GM11168 (cell line): ENCODE results near the gene LYZL1.
"Not testable (repeated sequence)": the region's sequence is repeated elsewhere in the genome, so short reads cannot be mapped to it uniquely, and the experiment has no call there.

ENCODE experiments used
- in situ Hi-C: fragments of 300-500 bp; cut with MboI; formaldehyde crosslinking; loops from one replicate; pipeline ENCODE4 v1.12.0; 2022; ENCODE audit warnings: low sequenced_read_pairs; ENCODE audit not compliant: unreplicated experiment

The LYZL1 gene

DNA sequence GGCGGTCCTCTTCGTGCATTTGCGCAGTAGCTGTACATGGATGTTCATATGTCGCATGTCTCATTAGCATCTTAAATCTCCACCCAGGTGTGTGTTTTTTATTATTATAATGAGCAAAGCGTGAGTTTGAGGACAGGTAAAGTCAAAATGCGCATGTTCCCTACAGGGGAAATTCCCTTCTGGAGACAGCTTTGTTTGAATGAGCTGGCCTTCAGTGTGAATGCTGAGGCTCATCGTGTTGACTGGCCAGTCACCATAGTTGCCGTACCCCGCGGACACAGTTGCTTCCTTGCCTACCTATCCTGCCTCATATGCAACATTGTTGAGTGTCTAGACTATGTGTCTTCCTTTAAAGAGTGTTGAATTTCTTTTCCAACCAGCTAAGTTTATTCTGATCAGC is 13.6 kb downstream of the LYZL1 start:
- in situ Hi-C loops = loop anchor here (10.0 kb wide), 1 partner anchor 638 kb away; no protein-coding TSS in a partner anchor

DNA sequence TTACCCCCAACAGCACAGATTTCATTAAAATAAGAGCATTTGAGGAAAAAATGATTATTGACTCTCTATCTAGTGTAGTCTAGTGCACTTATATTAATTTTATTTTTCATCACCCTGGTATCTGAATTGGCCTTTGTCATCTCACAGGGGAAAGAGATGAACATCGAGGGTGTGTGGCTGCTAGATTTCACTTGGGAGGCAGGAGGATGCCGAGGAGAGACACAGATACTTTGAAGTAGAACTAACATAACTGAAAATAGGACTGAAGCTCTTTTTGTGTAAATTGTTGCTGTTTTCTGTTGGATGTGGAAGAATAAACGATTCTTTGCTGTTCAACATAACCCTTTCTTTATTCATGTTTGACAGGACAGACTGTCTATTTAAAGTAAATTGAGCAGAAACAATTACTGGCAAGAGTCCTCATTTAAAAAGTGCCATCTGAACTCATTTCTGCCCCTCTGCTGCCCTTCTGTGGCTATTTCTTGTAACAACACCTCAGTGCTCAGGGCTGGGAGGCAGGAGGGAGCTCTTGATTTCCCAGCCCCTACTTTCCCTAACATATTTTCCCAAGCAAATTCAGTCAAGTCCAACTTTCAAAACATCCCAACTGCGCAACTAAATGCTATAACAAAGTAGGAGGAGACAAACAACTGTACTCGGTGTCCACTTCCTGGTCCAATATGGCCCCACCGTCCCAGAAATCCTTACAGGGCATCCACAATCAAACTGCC is 15.6 kb downstream of the LYZL1 start:
- in situ Hi-C loops = loop anchor here (10.0 kb wide), 1 partner anchor 640 kb away; no protein-coding TSS in a partner anchor

DNA sequence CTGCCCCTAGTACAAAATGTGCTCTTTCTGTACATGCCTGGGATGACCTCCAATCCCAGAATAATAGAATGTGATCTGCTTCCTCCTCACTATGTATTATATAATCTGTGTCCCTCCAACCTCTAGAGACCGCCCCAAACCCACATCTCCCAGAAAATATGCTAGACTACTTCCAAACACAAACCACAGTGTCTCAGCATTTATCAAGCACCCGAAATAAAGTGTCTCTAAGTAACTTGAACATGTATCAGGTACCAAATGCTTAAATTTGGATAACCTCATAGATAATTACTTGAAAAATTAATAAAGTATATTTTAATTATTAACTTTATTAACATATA is 16.1 kb downstream of the LYZL1 start:
- in situ Hi-C loops = loop anchor here (10.0 kb wide), 1 partner anchor 640 kb away; no protein-coding TSS in a partner anchor

- in situ Hi-C loops = loop anchor here (10.0 kb wide), 1 partner anchor 642 kb away; no protein-coding TSS in a partner anchor
These were observed 17.8 kb downstream of the LYZL1 start for GRCh38 chr10:29306688-29307087.

DNA sequence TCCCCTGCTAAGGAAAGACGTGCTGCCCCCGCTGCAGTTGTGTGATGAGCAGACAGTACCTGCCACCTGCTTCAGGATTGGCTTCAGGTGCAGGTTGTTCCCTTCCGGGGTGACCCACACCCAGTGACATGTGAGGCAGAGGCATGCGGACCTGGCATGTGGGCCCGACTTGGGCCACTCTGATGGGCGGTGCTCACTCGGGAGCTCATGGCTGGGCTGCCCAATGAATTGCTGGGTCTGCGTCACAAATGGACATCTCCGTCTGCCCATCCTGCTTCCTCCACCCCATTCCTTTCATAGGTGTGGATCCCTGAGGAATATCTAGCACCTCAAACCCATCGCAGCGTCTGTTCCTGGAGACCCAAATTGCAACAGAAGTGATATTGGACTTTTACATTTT is 19.3 kb downstream of the LYZL1 start:
- in situ Hi-C loops = loop anchor here (10.0 kb wide), 1 partner anchor 643 kb away; no protein-coding TSS in a partner anchor

DNA sequence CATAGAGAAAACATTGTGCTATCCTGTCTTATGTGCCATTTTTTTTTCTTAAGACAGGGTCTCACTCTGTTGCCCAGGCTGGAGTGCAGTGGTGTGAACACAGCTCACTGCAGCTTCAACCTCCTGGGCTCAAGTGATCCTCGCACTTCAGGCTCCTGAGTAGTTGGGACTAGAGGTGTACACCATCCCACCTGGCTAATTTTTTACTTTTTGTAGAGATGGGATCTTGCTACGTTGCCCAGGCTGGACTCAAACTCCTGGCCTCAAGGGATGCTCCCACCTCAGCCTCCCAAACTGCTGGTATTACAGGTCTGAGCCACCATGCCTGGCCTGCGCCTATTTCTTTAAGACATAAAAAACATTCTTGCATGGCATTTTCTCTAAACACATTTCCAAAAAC is 20.6 kb downstream of the LYZL1 start:
- in situ Hi-C loops = loop anchor here (10.0 kb wide), 1 partner anchor 645 kb away; no protein-coding TSS in a partner anchor

DNA sequence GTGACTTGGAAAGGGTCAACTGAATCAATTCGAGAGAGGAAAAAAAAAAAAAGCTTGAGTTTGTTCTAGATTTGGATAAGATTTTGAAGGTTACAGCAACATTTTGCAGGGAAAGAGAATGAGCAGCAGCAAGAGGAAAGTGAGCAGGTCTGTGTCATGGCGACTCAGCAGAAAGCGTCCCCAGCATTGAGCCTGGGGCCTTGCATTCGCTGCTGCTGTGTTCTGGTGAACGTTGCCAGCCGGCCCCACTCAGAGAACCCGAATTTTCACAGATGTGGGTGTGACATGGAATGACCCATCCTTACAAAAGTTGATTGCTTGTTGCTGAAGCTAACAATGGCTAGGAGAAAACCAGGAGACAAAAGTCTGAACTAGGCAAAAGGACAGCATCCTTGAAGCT is 21.6 kb downstream of the LYZL1 start:
- in situ Hi-C loops = not testable (repeated sequence)

DNA sequence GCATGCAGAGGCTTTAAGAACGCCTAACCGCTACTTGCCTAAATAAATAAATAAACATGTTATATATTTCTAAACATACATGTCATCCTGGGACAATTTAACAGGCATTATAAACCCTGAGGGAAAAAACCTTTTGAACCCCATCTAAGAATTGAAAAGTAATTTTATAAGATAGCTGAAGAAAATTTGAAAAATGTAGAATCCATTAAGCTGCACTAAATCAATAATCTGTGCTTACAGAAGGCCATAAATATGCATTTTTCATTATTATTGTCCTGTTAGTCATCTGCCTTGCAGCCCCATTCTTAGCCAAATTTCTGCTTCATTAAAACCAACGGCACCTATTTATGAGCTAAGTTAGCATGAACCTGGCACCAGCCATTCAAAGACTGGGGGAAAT is 24.2 kb downstream of the LYZL1 start:
- in situ Hi-C loops = no loop called here

DNA sequence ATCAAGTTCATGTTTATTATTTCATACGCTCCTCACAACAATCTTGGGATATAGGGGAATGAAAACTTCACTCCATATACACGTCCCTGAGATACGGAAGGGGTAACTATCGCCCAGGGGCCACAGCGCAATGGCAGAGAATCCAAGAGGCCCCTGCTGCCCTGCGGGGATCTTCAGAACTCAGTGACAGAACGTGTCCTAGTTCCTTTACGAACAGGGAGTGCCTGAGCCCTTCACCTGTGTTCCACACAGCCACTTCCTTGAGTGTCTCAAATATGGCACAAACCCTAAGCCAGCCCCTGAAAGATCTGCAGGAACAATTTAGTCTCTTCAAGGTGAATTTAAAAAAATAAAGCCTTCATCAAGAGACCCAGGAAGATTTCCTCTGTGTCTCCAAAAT is 25.9 kb downstream of the LYZL1 start:
- in situ Hi-C loops = no loop called here

DNA sequence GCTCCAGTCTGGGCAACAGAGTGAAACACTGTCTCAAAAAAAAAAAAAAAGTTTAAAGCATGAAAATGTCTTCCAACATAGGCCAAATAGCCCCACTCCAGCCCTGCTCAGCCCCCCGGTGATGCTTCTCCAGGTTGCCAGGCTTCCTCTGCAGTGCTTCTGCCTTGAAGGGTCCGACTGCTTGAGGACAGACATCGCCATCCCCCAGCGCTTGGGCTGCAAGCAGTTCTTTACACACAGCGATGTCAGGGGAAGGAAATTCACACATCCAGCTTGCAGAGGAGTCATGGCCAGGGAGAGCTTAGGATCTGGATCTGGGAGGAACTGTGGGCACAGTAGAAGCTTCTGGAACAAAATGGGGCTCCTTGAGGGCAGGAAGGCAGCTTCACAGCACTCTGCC is 26.9 kb downstream of the LYZL1 start:
- in situ Hi-C loops = no loop called here

GRCh38 chr10:29316308-29317026 is 27.6 kb downstream of the LYZL1 start:
- in situ Hi-C loops = no loop called here

- in situ Hi-C loops = no loop called here
These were observed 28.2 kb downstream of the LYZL1 start for GRCh38 chr10:29317027-29317420.

DNA sequence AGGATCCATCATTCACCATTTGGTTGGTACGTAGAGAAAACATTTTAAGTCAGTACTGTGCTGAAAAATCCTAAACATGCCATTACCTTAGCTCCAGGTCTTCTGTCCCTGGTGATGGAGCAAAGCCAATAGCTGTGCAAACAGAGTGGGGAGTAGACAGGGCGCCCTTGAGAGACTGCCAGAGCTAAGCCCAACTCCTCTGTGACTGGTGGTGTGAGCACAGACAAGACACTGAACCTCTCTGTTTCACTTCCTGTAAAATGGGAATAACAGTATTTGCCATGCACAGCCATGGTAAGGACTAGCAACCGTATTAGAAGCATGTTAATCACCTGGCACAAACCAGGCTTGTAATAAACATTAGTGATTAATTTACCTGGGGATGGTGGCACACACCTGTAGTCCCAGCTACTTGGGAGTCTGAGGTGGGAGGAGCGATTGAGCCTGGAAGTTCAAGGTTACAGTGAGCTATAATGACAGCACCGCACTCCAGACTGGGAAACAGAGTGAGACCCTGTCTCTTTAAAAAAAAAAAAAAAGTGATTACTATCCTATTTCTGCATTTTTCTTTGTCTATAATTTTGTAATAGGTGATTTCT is 28.7 kb downstream of the LYZL1 start:
- in situ Hi-C loops = no loop called here

DNA sequence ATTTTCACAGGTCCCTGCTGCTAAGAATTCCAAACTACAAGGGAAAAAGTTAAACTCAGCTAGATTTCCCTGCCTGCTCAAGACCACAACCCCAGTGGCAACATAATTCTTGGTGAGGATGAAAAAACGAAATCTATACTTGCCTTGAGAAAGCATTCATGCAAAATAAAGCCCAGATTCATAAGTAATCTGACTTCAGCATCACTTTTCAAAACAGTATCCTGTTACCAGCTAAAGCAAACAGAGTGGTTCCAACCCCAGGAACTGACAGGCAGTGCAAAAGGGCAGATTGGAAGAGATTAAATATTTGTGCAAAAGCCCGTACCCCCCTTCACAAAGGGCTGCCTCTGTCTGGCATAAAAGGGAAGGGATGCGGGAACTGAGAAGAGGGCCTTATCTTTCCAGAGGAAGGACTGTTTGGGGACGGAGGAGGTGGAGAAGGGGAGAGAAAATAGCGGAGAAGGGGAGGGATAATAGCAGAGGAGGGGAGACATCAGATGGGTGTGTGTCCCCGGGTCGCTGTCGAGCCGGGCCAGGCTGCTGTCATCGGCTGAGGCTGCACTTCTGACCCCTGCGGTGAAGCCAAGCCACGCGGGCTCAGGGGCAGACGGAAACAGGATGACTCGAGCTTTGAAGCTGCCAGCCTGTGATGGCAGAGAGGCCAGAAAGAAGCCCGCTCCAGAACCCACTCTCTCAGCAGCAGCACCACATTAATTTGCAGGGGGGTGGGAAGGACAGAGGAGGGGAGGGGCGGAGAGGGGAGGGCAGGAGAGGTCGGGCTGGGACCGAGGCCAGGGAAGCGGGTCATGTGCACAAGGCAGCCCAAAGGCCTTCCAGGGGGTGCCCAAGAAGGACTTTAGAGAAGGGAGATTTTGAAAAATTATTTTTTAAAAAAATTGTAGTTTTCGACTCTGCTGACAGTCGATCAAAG is 29.5 kb downstream of the LYZL1 start:
- in situ Hi-C loops = not testable (repeated sequence)

DNA sequence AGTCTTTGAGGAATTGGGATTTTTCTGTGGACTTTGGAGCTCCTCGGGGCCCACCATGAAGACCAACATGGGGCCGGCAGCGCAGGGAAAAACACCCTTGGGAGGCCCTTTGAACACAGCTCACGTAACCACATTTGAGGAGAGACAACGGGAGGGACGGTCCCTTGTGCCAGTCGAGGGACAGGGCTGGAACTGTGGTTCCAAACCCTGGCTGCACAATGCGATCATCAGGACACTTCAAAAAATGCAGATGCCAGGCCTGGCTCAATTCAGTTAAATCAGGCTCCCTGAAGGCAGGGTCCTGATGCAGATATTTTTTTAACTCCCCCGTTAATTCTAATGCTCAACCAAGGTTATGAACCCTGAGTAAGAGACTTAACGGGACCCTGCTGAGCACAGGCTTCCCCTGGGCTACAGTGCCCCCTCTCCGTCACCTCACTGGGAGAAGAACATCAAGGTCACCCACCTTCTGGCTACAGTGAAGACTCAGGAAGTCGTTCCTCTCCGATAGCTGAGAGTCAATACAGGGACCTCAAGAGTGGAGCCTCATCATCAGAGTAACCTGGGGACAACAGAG is 30.4 kb downstream of the LYZL1 start:
- in situ Hi-C loops = no loop called here

DNA sequence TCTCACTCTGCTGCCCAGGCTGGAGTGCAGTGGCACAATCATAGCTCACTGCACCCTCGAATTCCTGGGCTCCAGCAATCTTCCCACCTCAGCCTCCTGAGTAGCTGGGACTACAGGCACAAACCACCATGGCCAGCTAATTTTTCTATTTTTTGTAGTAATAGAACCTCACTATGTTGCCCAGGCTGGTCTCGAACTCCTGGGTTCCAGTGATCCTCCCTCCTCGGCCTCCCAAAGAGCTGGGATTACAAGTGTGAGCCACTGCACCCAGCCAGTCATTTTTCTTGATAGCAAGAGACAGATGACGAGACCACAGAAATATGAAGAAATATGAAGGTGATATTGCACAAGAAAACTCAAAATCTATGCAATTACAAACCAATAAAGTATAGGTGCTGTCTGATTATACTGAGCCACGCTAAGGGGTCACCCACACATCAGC is 31.8 kb downstream of the LYZL1 start:
- in situ Hi-C loops = not testable (repeated sequence)

DNA sequence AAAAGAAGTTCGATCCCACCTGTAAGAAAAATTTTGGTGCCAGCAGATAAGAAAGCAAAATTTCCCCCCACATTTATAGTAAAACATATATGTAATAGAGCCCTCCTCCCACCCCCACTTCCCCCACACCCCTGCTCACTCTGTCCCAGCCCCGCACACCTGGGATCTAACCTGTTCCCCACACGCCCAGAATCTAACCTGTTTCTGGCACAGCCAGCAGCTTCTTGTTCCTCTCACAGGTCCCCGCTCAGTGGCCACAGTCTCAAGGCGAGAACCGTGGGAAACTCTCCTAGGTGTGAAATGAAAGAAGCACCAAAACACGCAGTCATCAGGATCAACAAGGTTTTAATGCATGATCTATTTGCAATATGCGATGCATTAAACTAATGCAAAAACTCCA is 32.8 kb downstream of the LYZL1 start:
- in situ Hi-C loops = no loop called here

DNA sequence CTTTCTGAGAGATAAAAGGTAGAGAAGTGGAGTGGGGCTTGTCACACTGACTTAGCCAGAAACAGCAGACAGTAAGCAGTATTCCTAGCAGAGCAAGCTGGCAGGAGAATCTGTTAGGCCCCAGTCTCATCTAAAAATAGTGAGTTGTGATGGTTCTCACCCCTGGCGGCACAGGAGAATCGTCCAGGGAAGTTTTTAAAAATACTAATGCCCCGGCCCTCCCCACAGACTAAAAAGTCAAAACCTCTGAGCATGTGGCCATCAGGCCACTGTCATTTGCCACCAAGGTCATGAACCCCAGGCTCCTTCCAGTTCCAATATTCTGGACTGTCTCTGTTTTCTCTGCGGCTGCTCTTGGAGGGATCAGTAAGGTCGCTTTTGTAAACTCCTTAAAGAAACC is 34.0 kb downstream of the LYZL1 start:
- in situ Hi-C loops = no loop called here

DNA sequence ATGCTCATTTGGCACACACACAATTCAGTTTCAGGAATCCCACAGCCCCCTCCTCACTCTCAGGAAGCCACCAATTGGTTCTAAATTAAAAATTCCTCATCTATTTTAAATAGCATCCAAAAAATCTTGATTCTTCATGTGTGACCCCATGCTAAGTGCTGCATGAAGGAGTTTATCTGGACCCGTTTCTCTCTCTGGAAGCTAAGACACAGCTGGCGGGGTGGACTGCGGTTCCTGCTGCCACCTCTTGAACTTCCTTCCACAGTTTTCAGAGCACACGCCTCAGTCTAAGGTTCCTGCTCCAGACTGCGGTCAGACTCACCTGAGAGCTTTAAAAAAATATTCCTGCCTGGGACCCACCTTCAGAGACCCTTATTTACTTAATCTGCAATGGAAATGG is 34.5 kb downstream of the LYZL1 start:
- in situ Hi-C loops = no loop called here
